GM13977 (cell line): ENCODE data around the gene PARD3.

Source experiments
- DNase-seq: peaks from one replicate; pipeline ENCODE4 v3.0.0; 2012; ENCODE audit warnings: low spot score
- in situ Hi-C: fragments of 300-500 bp; cut with MboI; formaldehyde crosslinking; loops from one replicate; pipeline ENCODE4 v1.12.0; 2022; ENCODE audit warnings: low sequenced_read_pairs, low pct_unique_long_range_greater_than_20kb, mixed read lengths, inconsistent platforms; ENCODE audit not compliant: unreplicated experiment
- TF ChIP-seq, protein P1 (sequence below): IDR thresholded peaks from 2 replicates; pipeline ENCODE4 v1.5.1; 2012; ENCODE audit warnings: mild to moderate bottlenecking, control low read depth; ENCODE audit not compliant: insufficient read depth; ENCODE audit errors: extremely low read depth, missing control alignments

Gene PARD3

DNA sequence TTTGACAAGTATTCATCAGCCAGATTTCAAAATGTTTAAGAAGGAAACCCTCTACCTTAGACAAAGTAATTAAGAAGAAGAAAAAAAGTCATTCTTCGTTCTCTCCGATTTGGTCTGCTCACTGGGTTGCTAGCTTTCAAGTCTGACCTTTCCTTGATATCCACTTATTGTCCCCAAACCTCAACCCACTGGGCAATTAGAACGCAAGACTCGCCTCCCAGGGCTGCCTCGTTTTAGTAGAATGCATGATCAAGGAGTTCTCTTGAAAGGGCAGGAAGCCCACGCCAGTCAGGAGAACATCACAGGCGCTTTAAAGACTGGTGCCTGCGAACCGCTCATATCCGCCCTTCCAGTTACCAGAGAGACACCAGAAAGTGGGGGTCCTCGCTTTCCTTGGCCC is 637.7 kb downstream of the PARD3 start:
- no peak for DNase-seq
- in situ Hi-C loops: no loop called here
- TF ChIP-seq, protein P1, sequence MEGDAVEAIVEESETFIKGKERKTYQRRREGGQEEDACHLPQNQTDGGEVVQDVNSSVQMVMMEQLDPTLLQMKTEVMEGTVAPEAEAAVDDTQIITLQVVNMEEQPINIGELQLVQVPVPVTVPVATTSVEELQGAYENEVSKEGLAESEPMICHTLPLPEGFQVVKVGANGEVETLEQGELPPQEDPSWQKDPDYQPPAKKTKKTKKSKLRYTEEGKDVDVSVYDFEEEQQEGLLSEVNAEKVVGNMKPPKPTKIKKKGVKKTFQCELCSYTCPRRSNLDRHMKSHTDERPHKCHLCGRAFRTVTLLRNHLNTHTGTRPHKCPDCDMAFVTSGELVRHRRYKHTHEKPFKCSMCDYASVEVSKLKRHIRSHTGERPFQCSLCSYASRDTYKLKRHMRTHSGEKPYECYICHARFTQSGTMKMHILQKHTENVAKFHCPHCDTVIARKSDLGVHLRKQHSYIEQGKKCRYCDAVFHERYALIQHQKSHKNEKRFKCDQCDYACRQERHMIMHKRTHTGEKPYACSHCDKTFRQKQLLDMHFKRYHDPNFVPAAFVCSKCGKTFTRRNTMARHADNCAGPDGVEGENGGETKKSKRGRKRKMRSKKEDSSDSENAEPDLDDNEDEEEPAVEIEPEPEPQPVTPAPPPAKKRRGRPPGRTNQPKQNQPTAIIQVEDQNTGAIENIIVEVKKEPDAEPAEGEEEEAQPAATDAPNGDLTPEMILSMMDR: no peak

DNA sequence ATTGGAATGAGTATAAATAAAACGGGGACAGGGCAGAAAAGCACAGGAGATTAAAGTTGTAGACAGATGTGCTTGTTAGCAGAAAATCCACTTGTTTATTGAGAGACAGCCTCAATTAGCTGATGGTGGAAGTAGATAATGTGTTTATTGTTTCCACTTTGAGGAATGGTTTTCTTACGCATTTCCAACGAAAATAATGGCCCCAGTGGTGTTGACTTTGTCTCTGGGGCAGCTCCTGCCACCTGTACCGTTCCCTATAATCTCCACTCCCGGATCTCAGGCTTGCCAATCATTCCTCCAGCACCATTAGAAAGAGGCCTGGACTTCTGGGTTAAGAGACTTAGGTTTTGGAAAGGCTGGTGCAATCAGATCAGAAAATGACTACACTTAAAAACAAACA is 638.7 kb downstream of the PARD3 start:
- TF ChIP-seq, protein P1: no peak
- no peak for DNase-seq
- in situ Hi-C loops: no loop called here

DNA sequence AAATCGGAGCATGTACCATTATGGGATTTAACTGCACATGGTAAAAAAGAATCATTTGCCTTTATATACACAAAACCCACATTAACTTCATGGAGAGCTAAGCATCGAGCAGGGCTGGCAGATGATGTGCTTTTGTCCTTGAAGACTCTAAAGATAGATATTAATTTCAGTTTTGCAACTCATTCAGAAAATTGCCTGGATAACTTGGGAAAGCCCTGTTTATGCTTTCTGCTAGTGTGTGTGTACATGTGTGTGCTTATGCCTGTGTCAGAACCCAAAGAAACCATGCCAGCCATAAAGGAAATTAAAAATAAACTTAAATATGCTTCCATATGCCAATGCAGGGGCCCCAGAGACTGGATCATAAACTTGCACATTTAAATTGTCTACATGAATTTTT is 640.0 kb downstream of the PARD3 start:
- TF ChIP-seq, protein P1: no peak
- in situ Hi-C loops: no loop called here
- no peak for DNase-seq

DNA sequence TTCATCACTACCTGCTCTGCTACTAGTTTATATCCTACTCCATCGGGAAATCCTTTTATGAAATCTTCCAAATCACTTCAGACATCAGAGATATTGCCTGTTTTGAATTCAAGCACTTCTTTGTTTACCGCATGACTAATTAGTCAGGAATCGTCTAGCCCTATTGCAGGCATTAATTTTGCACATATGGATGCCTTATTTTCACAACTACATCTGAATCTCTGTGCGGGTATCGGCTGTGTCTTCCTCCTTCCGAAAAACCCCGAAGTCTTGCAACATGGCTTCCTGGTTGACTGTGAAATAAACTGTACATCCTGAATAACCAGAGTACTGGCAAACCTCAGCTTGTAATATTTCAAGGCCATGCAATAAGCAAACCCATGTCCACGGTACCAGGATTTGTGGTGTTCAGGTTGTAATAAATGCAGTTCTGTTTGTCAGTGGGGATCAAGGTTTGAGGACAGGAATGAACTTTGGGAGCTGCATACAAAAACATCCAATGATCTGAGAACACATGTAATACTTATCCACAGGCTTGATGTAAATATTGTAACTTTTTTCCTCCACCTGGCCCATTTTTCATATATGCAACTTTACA is 642.1 kb downstream of the PARD3 start:
- no peak for DNase-seq
- in situ Hi-C loops: no loop called here
- TF ChIP-seq, protein P1: no peak

DNA sequence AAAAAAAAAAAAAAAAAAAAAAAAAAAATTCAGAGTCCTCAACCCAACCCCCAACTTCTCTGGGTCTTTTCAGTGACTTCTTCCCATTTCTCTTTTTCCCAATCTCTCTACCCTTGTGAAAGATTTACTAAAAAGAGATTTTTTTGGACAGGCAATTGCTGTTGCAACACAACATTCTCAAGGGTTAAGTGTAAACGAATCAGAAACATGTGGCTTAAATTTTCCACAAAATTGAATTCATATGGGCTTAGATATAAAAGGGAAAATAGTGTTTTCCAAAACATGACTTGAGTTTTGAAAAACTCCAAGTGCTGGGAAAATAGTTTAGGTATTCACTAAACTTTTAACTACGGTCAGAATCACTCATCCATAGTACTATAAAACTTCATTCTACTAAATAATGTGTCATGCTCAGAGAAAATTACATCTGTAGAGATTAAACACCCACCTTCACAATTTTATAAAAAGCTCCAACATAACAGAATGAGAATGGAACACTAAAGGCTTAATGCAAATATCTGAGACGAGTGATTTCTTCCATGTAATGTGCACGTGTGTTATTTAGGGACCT is 643.1 kb downstream of the PARD3 start:
- in situ Hi-C loops: no loop called here
- no peak for DNase-seq
- TF ChIP-seq, protein P1: no peak

DNA sequence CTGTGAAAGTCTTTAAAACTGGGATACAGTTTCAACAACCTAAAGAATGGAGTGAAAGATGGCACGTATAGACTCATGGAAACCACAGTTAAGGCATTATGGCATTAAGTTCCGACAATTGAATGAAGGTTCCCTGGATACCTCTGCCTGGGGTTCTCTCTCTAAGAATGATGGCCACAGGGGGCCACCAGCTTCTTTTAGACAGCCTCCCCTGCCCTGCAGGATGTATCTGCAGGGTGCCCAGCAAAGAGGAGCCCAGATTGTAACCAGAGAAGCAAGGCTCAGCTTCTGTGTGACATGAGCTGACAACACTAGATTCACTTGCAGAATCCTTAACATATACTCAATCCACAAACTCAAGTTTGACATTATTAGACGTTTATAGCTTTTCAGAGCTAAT is 645.4 kb downstream of the PARD3 start:
- TF ChIP-seq, protein P1: no peak
- in situ Hi-C loops: no loop called here
- no peak for DNase-seq
